ENCODE data around the gene SLC7A7.
A peak's percentile ranks its signal among the peaks of the same experiment; 100 is the strongest.
"Not testable (repeated sequence)": the region's sequence is repeated elsewhere in the genome, so short reads cannot be mapped to it uniquely, and the experiment has no call there.

The SLC7A7 gene

DNA sequence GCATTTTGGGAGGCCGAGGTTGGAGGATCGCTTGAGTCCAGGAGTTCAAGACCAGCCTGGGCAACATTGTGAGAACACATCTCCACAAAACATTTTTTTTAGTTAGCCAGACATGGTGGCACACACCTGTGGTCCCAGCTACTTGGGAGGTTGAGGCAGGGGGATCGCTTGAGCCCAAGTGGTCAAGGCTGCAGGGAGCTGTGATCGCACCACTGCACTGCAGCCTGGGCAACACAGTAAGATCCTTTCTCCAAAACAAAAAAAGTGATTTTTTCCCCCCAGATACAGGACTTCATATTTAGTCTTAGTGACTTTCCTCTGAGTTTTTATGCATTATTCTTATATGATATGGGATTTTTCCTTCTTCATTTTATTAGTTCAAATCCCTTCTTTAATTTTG is 28.6 kb downstream of the SLC7A7 start:
- no peak for DNase-seq

DNA sequence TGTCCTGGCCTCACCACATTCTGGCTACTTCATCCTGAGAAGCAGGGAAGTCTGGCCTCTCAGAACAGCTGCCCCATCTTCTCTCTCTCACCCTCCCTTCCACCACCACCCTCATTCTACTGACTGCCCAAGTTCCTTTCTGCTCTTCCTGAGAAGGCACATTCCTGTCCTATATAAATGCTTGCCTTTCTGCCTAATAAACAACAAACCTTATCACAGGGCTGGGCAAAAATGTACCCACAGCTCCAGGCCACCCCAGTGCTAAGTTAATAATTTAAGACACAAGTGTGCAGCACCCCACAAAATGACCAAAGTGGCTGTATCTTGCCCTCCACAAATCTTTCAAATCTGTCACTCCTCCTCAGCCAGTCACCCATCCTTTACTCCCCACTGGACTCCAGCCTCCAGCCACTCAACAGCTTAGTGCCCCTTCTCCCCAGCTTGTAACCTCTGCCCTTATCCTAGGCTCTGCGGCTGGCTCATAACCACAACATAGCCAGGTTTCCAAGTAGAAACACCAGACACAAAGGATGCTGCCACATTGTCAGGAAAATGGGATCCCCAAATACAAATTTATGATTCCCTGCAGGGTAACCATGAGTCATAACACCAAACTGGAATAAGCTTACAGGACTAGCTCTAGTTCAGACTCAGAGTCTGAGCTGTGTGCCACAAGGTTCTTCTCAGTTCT is 33.8 kb downstream of the SLC7A7 start:
- no peak for DNase-seq

DNA sequence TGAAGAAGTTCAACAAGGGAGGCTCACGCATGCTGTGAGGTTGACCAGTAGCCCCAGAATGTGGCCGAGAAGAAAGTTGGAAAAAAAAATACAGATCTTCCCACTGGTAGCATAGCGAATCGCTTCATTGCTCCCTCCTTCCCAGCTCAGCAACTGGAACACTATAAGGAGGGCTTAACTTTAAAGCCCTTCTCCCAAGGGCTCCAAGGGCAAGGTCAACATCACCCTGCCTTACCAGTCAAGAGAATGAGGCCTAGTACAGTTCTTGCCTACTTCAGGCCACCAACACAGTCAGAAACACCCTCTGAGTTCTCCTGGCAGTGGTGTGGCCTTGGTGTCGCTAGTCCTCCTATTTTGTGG is 34.3 kb downstream of the SLC7A7 start:
- no peak for DNase-seq

DNA sequence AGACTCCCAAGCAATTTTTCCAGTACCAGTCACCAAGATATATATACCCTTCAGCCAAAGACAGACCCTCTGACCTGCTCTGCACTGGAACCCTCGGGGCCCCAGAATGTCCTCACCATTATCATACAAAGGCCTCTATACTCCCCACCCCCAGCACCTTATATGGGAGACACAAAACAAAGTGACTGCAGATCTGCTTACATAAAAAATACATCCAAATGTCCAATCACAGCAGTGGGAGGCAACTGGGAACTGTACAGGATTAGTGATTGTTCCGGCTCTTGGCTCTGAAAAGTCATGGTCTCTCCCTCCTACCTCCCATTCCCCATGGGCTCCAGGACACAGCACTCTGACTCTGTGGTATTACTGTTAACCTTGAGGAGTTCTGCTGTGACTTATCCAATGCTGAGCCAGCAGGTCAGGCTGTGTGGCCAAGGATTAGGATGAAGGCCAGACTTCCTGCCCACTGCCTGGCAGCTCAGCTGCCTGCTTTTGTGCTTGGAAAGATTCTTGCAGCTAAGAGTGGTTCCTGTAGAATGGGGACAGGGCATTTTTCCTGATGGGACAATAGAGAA is 35.0 kb downstream of the SLC7A7 start:
- DNase-seq = no peak

DNA sequence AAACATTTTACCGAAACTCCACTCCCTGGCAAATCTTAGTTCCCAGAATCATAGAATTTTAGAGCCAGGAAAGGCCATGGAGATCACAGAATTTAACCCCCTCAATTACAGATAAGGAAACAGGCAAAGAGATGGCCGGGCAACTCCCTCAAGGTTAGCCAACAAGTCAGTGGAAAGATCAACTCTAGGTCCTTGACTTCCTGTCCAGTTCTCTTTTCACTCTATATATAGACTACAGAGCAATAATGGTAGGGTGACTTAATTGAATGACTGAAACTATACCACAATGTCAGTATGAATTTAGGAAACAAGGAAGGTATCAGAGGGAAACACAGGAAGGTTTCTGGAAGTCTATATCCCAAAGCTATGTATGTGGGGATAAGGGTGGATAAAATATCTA is 37.2 kb downstream of the SLC7A7 start:
- DNase-seq = no peak

DNA sequence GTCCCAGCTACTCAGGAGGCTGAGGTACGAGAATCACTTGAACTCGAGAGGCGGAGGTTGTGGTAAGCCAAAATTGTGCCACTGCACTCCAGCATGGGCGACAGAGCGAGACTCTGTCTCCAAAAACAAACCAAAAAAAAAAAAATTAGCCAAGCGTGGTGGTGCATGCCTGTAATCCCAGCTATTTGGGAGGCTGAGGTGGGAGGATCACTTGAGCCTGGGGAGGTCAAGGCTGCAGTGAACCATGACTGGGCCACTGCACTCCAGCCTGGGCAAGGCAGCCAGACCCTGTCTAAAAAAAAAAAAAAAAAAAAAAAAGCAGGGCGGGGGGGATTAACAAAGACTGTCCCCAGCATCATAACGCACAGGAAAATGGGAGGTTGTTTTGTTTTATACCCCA is 38.4 kb downstream of the SLC7A7 start:
- not testable (repeated sequence) for DNase-seq

DNA sequence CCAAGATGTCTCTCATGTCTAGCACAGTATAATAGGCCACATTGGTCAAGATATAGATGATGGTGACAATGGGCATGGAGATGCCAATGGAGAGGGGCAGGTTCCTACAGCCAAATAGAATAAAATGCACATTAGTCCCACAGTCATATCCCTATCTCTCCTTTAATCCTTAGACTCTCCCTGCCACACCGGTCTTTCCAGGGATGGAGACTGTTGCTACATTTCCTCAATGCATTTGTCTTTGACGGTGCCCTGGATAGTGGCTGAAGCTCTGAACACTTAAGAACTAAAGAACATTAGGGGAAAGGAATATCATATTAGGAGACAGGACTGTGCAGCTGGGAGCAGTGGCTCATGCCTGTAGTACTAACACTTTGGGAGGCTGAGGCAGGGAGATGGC is 39.0 kb downstream of the SLC7A7 start:
- DNase-seq = no peak

DNA sequence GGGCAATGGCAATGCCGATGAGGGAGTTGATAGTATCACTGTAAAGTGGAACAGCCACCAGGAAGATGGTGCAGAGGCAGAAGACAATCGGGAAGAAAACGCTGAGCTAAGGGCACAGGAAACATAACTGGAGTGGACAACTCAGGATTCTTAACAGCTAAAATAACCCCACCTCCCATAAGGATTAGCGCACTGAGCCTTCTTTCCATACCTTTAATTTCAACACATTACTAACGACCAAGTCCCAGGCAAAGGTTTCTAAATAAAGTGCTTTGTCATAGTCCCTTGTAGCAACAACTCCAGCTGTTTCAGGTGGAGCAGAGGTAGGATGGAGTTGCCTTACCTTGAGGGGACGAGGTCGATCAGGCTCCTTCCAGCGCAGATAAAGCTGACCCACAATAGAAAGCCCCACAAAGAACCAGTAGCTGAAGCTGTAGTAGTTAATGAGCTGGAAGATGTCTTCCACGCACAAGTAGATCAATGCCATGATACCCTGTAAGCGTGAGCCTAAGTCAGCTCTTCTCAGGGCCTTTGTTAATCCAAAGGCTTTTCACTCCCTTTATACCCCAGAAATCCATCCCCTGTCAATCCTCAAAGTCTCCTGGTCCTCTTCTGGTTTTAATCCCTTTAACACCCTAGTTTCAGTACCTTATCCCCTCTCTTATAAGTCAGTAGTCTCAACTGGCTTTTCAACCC is 41.1 kb downstream of the SLC7A7 start:
- DNase-seq = no peak

DNA sequence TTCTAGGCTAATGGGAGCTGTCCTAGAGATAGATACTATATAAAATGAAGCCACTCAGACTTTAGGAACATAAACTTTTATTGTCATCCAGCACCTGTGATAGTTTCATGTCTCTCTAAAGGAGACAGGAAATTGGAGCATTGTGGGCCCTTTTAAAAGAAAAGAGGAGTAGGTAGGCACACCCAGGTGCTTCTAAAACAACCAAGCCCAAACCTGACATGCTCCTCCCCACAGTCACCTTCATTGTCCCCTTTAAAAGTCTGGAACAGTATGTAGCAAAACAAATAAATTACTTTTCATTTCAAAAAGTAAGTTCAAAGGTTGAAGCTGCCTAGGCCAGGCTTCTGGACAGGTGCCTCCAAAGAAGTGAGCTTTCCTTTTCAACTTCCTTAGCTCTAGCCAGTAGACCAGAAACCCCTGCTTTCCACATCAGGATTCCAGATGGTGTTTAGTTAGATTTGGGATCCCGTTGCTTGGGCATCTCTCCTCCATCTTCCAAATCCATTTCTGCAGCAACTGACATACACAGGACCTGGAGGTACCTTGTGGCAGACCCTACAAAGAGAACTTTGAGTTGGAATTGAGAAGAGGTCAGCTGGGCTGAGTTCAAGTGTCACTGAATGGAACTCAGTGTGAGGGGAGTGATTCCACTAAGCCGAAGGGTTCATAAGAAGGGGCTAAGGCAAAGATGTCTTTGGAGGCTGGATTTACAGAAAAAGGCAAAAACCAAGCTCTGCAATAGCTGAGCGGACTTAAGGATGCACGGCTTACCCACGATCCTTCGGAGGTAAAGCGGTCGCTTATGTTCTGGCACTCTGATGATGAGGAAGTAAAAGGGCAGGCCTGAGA is 41.8 kb downstream of the SLC7A7 start:
- DNase-seq = no peak

DNA sequence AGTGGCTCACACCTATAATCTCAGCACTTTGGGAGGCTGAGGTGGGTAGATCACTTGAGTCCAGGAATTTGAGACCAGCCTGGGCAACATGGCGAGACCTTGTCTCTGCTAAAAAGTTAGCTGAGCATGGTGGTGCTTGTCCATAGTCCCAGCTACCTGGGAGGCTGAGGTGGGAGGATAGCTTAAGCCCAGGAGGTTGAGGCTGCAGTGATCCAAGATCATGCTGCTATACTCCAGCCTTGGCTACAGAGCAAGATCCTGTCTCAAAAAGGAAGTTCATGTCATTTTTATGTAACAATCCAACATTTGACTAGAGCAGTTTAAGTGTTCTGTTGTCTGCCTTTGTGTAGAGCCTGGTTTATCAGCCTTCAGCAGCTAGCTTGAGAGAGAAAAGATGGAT is 42.5 kb downstream of the SLC7A7 start:
- no peak for DNase-seq

DNA sequence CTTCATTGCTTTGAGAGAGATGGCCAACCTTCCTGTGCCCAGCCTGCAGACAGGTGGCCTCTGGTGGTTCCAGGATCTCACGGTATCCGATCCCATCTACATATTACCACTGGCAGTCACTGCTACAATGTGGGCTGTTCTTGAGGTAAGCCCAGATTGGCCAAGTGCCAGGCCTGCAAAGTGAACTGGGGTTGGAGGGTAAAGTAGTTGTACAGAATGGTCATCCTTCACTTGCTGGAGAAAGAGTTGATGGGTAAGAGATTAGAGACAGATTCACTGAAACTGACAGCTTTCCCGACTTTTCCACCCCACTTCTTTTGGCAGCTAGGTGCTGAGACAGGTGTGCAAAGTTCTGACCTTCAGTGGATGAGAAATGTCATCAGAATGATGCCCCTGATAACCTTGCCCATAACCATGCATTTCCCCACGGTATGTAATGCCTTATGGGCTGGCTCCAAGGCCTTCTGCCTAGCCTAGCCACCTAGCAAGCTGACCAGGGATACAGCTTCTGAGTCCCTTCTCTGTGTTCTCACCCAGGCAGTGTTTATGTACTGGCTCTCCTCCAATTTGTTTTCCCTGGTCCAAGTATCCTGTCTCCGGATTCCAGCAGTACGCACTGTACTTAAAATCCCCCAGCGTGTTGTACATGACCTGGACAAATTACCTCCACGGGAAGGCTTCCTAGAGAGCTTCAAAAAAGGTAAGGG is 44.6 kb downstream of the SLC7A7 start:
- no peak for DNase-seq

DNA sequence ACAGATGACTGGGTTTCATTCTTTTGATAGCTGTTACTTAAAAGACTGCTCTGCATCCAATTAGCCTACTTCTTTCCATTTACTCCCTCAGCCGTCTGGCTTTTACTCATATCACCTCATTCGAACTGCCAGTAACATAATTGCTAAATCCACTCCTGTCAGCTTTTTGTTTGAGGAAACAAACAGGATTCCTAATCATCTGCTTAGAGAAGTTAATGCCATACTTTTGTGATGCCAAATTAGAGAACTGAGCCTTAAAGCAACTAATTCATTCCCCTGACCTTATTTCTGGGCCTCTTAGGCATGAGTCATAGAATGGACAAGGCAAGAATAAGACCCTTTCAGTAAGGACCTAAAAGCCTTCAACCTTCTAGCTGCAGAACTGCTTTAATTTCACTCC is 45.9 kb downstream of the SLC7A7 start:
- no peak for DNase-seq

DNA sequence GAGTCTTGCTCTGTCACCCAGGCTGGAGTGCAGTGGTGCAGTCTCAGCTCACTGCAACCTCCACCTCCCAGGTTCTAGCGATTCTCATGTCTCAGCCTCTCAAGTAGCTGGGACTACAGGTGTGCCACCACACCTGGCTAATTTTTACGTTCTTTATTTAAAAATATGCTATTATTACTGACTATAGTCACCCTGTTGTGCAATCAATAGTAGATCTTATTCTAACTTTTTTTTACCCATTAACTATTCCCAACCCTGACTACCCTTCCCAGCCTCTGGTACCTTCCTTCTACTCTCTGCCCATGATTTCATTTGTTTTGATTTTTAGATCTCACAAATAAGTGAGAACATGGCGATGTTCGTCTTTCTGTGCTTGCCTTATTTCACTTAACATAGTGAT is 46.3 kb downstream of the SLC7A7 start:
- no peak for DNase-seq

DNA sequence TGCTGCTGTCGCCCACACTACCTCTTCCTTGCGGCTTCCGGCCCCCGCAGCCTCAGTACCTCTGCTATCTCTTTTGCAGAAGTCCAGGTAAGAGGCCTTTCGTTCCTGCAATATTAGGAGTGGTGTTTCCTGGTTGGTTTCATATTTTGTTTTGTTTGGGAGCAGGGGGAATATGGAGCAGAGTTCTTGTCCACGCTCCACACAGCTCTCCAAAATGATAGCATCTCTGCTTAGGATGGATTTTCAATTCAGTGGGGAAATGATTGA is 48.0 kb downstream of the SLC7A7 start:
- DNase-seq = no peak

DNA sequence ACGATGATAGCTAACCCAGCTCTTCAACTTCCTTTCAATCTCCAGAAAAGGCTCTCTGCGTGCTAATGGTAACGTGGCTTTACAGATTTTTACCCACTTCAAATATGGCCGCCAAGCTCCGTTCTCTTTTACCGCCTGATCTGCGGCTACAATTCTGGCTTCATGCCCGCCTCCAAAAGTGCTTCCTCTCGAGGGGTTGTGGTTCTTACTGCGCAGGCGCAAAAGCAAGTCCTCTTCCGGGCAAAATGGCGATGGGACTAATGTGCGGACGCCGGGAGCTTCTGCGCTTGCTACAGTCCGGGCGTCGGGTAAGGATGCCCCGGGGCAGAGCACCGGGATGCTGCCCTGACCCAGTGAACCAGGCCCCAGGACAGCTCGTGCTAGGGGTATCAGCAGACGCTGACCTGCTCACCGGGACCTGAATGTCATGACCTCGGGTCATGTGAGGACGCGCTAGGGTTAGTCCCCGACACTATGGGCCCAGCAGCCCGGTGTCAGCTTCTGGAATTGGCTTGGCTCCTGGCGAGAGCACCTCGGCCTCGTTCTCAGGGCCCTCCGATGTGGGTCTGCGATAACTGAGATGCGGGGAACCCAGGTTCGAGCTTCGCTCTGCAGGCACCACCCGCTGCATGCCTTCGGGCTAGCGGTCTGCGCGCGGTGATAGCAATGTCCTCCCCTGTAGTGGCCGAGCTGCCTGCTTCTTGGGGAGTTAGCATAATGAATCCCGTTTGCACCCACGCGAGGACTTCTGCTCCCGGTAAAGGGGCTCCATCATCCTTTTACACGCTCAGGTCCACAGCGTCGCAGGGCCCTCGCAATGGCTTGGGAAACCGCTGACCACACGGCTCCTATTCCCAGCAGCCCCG is 48.5 kb downstream of the SLC7A7 start, which contains the start of gene OXA1L:
Gene OXA1L (plus strand): TSS at position 232 of the 866 bp plus-strand sequence. CDS start 14 bp downstream, at position 246.
- DNase-seq = peak; percentile 94

DNA sequence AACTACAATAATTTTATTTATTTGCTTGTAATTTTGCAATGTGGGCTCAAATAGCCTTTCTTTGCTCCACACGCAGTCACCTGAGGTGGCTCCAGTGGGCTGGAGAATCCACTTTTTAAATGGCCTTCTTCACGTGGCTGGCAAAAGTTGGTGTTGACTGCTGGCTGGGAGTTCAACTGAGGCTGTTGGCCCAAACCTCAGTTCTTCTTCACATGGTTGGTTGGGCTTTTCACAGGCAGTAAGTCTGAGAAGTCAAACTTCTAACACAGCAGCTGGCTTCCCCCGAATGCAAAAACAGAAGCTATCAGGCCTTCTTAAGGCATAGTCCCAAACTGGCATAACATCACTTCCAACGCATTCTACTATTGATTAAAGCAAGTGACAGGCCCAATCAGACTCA is 50.9 kb downstream of the SLC7A7 start:
- DNase-seq = no peak

DNA sequence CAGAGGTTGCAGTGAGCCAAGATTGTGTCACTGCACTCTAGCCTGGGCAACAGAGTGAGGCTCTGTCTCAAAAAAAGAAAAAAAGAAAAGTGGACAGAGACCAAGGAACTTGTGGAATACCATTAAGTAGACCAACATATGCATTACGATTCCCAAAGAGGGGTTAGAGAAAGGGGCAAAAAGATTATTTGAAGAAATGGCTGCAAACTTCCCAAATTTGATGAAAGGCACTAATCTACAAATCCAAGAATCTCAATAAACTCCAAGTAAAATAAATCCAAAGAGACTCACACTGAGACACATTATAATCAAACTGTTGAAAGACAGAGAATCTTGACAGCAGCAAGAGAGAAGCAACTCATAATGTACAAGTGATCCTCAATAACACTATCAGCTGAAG is 53.5 kb downstream of the SLC7A7 start:
- no peak for DNase-seq

DNA sequence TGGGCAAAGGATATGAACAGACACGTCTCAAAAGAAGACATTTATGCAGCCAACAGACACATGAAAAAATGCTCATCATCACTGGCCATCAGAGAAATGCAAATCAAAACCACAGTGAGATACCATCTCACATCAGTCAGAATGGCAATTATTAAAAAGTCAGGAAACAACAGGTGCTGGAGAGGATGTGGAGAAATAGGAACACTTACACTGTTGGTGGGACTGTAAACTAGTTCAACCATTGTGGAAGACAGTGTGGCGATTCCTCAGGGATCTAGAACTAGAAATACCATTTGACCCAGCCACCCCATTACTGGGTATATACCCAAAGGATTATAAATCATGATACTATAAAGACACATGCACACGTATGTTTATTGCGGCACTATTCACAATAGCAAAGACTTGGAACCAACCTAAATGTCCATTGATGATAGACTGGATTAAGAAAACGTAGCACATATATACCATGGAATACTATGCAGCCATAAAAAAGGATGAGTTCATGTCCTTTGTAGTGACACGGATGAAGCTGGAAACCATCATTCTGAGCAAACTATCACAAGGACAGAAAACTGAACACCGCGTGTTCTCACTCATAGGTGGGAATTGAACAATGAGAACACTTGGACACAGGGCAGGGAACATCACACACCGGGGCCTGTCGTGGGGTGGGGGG is 57.1 kb downstream of the SLC7A7 start:
- not testable (repeated sequence) for DNase-seq

DNA sequence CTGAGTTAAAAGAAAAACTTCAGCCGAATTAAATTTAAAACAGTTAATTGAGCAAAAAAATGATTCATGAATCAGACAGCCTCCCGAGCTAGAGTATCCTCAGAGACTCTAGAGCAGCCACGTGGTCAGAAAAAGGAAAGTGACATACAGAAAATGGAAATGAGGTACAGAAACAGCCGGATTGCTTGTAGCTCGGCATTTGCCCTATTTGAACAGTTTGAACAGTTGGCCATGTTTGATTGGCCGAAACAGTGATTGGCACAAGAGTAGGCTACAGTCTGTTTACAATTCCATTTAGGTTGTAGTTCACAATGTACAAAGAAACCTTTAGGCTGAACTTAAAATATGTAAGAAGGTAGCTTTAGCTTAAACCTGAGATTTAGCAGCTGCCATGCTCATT is 61.6 kb downstream of the SLC7A7 start:
- no peak for DNase-seq

DNA sequence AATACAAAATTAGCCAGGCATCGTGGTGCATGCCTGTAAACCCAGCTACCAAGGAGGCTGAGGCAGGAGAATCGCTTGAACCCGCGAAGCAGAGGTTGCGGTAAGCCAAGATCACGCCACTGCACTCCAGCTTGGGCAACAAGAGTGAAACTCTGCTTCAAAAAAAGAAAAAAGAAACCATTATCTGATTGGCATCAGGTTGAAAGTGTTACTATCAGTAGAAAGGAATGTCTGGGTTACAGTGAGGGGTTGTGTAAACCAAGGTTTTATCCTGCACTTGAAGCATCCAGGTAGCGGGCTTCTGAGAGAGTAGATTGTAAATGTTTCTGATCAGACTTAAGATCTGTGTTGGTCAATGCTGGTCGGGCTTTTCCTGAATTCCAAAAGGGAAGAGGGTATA is 62.8 kb downstream of the SLC7A7 start:
- DNase-seq = no peak

DNA sequence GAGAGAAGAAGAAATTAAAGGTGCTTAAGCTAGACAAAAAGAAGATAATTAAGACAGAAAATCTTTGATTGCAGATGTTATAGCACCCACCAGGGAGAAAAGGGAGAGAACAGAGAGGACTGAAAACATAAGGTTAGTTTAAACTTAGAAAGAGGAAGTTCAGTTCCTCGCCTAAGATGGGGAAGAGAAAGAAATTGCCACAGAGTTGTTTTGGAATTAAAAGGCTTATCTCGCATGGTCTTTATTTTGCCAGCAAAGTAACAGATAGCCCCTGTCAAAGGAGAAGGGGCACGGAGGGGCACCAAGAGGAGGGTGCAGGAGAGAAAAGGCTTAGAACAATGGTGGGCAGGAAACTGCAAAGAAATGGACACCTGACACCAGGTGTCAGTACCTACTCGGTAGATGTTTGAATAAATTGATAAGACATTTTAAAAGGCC is 66.6 kb downstream of the SLC7A7 start:
- DNase-seq = no peak
